ENCODE data around the gene TUBB3.
"Not testable (repeated sequence)": the region's sequence is repeated elsewhere in the genome, so short reads cannot be mapped to it uniquely, and the experiment has no call there.

The TUBB3 gene

GRCh38 chr16:89917773-89918452 lies 5.2 kb upstream of the TUBB3 start:
- DNase-seq (ENCODE audit: insufficient read length, low spot score) (peak; percentile 25), FAIRE-seq (no peak)

DNA sequence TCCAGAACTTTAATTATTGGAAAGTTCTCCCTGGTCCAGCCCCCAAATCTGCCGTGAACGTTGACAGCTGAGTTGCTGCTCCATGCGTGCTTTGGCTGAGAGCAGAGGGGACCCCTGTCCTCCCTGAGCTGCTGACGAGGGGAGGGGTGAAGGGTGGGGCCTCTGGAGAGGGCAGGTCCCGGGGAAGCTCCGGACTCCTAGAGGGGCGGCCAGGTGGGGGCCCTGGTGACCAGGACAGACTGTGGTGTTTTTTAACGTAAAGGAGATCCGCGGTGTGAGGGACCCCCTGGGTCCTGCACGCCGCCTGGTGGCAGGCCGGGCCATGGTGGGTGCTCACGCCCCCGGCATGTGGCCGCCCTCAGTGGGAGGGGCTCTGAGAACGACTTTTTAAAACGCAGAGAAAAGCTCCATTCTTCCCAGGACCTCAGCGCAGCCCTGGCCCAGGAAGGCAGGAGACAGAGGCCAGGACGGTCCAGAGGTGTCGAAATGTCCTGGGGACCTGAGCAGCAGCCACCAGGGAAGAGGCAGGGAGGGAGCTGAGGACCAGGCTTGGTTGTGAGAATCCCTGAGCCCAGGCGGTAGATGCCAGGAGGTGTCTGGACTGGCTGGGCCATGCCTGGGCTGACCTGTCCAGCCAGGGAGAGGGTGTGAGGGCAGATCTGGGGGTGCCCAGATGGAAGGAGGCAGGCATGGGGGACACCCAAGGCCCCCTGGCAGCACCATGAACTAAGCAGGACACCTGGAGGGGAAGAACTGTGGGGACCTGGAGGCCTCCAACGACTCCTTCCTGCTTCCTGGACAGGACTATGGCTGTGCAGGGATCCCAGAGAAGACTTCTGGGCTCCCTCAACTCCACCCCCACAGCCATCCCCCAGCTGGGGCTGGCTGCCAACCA lies 4.4 kb upstream of the TUBB3 start, which contains the start of gene MC1R:
MC1R (plus strand) TSS at position 410 of the 895 bp plus-strand sequence; CDS start at position 807, 397 bp downstream.
- DNase-seq (ENCODE audit: insufficient read length, low spot score) (no peak), FAIRE-seq (no peak)

DNA sequence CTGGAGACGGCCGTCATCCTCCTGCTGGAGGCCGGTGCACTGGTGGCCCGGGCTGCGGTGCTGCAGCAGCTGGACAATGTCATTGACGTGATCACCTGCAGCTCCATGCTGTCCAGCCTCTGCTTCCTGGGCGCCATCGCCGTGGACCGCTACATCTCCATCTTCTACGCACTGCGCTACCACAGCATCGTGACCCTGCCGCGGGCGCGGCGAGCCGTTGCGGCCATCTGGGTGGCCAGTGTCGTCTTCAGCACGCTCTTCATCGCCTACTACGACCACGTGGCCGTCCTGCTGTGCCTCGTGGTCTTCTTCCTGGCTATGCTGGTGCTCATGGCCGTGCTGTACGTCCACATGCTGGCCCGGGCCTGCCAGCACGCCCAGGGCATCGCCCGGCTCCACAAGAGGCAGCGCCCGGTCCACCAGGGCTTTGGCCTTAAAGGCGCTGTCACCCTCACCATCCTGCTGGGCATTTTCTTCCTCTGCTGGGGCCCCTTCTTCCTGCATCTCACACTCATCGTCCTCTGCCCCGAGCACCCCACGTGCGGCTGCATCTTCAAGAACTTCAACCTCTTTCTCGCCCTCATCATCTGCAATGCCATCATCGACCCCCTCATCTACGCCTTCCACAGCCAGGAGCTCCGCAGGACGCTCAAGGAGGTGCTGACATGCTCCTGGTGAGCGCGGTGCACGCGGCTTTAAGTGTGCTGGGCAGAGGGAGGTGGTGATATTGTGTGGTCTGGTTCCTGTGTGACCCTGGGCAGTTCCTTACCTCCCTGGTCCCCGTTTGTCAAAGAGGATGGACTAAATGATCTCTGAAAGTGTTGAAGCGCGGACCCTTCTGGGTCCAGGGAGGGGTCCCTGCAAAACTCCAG lies 3.4 kb upstream of the TUBB3 start:
- FAIRE-seq (no peak), DNase-seq (ENCODE audit: insufficient read length, low spot score) (no peak)

- FAIRE-seq (no peak), DNase-seq (ENCODE audit: insufficient read length, low spot score) (no peak)
Measured at GRCh38 chr16:89920723-89921122, 2.4 kb upstream of the TUBB3 start.

GRCh38 chr16:89921131-89921701 lies 1.9 kb upstream of the TUBB3 start:
- no peak for DNase-seq (ENCODE audit: insufficient read length, low spot score)
- no peak for FAIRE-seq

GRCh38 chr16:89921702-89922476 lies 1.3 kb upstream of the TUBB3 start:
- DNase-seq (ENCODE audit: insufficient read length, low spot score) = peak; percentile 93
- peak; percentile 91 for FAIRE-seq

DNA sequence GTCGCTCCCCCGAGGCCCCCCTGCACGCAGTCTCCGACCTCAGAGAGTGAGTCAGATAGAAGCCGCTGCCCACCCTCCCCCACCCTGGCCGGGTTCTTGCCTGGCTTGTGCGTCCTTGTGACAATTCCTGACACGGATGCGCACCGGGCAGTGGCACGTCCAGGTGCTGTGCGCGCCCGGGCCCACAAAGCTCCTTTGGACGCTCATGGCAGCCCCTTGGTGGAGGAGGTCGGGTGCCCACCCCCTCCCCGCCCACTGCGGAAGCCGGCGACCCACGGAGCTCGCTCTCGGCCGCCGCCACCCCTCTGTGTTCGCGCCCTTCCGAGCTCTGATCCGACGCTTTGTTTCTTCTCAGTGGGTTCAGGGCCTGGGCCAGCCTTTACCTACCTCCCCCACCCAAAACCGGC lies 662 bp upstream of the TUBB3 start:
- no peak for FAIRE-seq
- DNase-seq (ENCODE audit: insufficient read length, low spot score) = peak; percentile 78

DNA sequence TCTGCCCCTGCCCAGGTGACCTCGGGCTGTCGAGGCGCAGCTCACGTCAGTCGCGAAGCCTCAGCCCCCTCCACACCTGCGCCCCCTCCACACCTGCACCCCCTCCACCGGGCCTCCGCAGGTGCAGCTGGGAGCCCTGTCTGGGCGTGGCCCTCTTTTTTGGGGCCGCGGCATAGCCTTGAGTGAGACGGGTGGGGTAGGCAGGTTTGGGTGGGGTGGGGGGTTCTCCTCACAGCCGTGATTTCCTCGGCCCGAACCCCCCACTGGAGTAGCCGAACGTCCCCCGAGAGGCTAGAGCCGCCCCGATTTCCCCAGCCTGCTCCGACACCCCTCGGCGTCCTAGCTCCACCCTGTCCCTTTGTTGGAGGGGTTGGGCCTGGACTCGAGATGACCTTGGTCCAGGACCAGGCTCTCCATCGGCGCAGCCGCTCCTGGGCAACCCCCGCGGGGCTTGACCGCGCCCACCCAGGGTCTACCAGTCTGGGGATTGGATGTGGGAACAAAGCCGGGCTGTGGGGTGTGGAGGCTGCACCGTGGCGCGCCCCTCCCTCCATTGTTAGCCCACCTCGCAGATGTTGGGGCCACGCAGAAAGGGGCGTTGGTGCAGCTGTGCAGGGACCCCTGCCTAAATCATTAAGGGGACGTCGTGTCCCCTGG lies 626 bp downstream of the TUBB3 start:
- no peak for FAIRE-seq

DNA sequence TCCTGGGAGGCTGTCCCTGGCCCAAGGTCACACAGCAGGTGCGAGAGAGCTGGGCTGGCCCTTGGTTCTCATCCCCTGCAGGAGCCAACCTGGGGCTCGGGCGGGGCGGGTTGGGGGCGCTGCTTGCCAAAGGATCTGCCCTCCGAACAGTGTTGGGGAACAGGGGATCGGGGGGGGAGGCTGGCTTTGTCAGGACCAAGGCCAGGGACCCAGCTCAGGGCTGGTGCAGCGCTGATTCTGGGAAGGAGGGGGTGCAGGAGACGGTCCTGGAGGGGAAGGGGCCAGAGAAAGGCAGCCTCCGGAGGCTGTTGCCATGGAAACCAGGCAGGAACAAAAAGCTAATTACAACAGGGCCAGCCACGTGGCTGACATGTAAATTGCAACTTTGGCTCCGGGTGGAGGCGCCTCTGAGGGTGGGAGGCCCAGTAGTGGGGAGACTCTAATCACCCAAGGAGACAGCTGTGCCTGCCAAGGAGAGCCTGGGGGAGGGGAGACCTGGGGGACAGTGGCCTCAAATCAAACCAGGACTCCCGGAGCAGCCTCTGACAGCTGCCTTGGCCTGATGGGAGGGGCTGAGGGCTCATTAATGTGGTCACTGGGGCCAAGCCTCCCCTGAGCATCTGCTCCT lies 1.3 kb downstream of the TUBB3 start:
- FAIRE-seq (no peak), DNase-seq (ENCODE audit: insufficient read length, low spot score) (no peak)

More for the DNA sequence above, 626 bp downstream of the TUBB3 start:
- no peak for DNase-seq (ENCODE audit: insufficient read length, low spot score)

GRCh38 chr16:89924925-89925307 lies 1.8 kb downstream of the TUBB3 start:
- FAIRE-seq = no peak
- no peak for DNase-seq (ENCODE audit: insufficient read length, low spot score)

DNA sequence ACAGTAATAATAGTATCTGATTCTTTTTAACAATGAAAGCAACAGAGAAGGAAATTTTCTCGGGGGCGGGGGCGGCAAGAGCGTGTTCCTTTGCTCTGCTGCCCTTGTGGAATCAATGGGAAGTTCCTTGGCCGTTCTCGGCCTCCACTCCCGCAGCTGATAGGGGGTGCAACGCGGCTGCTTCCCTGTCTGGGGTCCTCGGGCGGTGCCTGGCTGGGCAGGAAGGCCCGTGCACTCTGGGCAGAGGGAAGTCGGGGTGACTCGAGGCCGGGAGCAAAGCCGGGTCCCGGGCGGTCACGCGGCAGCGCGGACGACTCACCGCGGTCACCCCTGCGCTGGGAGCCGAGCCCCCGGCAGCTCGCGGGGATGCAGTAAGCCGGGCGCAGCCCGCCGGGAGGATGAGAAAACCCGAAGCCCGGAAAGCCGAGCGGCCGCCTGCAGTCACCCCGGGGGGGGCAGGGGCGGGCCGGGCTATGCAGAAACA lies 2.5 kb downstream of the TUBB3 start:
- no peak for FAIRE-seq
- no peak for DNase-seq (ENCODE audit: insufficient read length, low spot score)

GRCh38 chr16:89931305-89931896 lies 8.3 kb downstream of the TUBB3 start:
- DNase-seq (ENCODE audit: insufficient read length, low spot score) (no peak), FAIRE-seq (no peak)

DNA sequence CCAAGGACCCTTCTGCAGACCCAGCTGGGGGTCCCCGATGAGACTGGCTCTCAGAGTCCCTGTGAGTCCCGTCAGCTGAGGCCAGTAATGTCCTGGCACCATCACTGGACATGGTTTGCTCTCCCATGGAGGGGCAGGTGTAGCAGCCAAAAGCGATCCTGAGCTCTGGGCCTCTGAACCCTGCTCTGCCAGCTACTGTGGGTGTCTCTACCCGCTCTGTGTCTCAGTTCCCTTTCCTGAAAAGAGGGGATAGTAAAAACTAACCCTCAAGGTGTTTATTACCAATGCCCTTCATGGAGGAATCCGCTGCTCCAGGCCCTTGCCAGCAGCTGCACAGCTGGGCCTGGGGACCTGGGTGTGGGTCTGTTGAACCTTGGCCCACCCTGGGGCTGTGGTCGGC lies 8.8 kb downstream of the TUBB3 start:
- DNase-seq (ENCODE audit: insufficient read length, low spot score) (no peak), FAIRE-seq (no peak)

DNA sequence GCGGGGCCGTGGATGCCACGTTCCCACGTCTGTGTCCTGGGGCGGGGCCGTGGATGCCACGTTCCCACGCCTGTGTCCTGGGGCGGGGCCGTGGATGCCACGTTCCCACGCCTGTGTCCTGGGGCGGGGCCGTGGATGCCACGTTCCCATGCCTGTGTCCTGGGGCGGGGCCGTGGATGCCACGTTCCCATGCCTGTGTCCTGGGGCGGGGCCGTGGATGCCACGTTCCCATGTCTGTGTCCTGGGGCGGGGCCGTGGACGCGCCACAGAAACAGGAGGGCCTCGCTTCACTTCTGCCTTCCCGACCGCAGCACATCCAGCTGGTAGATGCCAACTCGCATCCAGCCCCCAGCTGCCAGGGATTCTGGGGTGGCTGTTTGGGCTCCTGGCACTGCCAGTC lies 10.9 kb downstream of the TUBB3 start:
- DNase-seq (ENCODE audit: insufficient read length, low spot score) = not testable (repeated sequence)
- peak; percentile 4 for FAIRE-seq

- FAIRE-seq = no peak
- no peak for DNase-seq (ENCODE audit: insufficient read length, low spot score)
Measured at GRCh38 chr16:89934611-89935553, 11.7 kb downstream of the TUBB3 start.

DNA sequence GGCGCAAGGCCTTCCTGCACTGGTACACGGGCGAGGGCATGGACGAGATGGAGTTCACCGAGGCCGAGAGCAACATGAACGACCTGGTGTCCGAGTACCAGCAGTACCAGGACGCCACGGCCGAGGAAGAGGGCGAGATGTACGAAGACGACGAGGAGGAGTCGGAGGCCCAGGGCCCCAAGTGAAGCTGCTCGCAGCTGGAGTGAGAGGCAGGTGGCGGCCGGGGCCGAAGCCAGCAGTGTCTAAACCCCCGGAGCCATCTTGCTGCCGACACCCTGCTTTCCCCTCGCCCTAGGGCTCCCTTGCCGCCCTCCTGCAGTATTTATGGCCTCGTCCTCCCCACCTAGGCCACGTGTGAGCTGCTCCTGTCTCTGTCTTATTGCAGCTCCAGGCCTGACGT lies 12.5 kb downstream of the TUBB3 start:
- FAIRE-seq; DNase-seq (ENCODE audit: insufficient read length, low spot score): not testable (repeated sequence)

DNA sequence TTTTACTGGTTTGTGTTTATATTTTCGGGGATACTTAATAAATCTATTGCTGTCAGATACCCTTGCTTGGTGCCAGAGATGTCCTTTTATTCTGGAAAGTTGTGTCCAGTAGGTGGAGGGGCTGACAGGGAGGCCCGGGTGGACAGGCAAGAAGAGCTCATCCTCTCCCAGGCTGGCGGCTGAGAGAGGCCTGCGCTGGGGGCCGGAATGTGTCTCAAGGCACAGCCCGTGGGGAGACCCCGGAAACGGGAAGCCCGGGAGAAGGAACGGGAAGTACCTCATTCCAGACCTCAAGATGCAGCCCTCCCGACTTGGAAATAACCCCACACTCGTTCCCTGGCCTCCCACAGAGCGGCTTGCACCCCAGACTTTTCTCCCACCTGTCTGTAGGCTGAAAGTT lies 12.9 kb downstream of the TUBB3 start:
- FAIRE-seq (no peak), DNase-seq (ENCODE audit: insufficient read length, low spot score) (no peak)
